ENCODE measurements around the gene CPLANE2.

CPLANE2 gene

DNA sequence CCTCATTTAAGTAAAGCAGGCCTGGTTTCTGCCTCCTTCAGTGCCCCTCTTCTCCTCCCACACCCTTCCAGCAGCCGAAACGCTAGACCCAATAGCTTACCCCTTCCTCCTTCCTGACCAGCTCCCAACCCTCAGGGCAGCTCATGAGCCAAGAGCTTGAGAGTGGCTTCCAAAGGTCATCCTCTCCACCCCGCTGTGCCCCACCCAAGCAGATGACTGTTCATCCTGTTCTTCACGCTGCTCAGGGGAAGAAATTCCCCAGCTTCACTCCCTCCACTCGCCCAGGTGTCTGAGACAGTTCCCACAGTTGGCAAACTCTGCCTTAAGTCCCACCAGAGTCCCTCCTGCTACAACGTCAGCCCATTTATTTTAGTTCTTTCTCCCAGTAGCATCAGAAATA, 48.0 kb downstream of the CPLANE2 start:
- TF ChIP-seq, protein P1, sequence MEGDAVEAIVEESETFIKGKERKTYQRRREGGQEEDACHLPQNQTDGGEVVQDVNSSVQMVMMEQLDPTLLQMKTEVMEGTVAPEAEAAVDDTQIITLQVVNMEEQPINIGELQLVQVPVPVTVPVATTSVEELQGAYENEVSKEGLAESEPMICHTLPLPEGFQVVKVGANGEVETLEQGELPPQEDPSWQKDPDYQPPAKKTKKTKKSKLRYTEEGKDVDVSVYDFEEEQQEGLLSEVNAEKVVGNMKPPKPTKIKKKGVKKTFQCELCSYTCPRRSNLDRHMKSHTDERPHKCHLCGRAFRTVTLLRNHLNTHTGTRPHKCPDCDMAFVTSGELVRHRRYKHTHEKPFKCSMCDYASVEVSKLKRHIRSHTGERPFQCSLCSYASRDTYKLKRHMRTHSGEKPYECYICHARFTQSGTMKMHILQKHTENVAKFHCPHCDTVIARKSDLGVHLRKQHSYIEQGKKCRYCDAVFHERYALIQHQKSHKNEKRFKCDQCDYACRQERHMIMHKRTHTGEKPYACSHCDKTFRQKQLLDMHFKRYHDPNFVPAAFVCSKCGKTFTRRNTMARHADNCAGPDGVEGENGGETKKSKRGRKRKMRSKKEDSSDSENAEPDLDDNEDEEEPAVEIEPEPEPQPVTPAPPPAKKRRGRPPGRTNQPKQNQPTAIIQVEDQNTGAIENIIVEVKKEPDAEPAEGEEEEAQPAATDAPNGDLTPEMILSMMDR (IDR thresholded peaks at IDR 0.05; ENCODE audit: borderline replicate concordance, control extremely low read depth, extremely low read depth, insufficient read depth, missing control alignments): no peak
- DNase-seq (ENCODE audit: low spot score): no peak
- in situ Hi-C loops (cut with MboI; ENCODE audit: low sequenced_read_pairs, unreplicated experiment): loop anchor here (5.0 kb wide), 1 partner anchor 107 kb away; no protein-coding TSS in a partner anchor

DNA sequence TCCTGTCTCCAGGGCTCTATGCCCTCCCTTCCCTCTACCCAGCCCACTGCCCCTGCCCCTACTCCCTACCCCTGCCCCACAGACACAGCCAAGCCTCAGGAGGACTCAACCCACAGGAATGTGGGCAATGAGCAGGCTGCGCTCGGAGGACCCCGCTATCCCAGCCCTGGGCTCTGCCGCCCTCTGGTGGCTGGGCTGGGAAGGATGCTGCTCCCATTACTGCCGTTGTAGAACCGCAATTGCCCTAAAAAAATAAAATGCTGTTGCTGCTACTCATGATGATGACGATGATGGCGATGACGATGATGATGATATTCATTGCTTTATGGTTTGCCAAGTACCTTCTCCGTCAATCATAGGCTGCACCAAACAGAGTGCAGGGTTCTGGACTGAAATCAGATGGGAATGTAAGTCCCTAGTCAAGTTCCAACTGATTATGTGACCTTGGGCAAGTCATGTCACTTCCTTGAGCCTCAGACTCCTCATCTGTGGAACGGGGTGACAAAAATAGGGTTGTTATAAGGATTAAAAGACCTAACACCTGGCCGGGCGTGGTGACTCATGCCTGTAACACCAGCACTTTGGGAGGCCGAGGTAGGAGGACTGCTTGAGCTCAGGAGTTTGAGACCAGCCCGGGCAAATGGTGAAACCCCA, 49.1 kb downstream of the CPLANE2 start:
- DNase-seq (ENCODE audit: low spot score): peak; percentile 89
- in situ Hi-C loops (cut with MboI; ENCODE audit: low sequenced_read_pairs, unreplicated experiment): loop anchor here (5.0 kb wide), 1 partner anchor 106 kb away; no protein-coding TSS in a partner anchor
- TF ChIP-seq, protein P1 (IDR thresholded peaks at IDR 0.05; ENCODE audit: borderline replicate concordance, control extremely low read depth, extremely low read depth, insufficient read depth, missing control alignments): peak; percentile 97

DNA sequence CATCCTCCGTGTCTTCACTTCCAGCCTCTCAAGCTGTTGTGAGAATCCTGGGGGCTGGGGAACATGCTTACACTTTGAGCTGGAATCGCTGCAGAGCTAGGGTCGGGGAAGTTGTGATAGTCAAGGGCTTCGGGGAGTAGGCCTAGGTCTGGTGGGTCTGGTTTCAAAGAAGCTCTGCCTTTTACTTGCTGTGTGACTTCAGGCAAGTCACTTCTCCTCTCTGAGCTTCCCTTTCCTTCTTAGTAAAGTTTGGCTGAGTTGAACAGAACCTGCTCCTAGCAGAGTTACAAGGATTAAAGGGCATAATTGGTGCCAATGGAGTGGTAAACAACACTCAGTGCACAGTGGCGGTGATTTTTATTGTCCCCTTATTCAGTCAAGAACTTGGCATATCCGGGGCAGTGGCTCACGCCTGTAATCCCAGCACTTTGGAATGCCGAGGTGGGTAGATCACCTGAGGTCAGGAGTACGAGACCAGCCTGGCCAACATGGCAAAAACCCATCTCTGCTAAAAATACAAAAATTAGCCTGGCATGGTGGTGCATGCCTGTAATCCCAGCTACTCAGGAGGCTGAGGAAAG, 50.2 kb downstream of the CPLANE2 start:
- TF ChIP-seq, protein P1 (IDR thresholded peaks at IDR 0.05; ENCODE audit: borderline replicate concordance, control extremely low read depth, extremely low read depth, insufficient read depth, missing control alignments): no peak
- DNase-seq (ENCODE audit: low spot score): no peak
- in situ Hi-C loops (cut with MboI; ENCODE audit: low sequenced_read_pairs, unreplicated experiment): loop anchor here (5.0 kb wide), 1 partner anchor 104 kb away; no protein-coding TSS in a partner anchor

DNA sequence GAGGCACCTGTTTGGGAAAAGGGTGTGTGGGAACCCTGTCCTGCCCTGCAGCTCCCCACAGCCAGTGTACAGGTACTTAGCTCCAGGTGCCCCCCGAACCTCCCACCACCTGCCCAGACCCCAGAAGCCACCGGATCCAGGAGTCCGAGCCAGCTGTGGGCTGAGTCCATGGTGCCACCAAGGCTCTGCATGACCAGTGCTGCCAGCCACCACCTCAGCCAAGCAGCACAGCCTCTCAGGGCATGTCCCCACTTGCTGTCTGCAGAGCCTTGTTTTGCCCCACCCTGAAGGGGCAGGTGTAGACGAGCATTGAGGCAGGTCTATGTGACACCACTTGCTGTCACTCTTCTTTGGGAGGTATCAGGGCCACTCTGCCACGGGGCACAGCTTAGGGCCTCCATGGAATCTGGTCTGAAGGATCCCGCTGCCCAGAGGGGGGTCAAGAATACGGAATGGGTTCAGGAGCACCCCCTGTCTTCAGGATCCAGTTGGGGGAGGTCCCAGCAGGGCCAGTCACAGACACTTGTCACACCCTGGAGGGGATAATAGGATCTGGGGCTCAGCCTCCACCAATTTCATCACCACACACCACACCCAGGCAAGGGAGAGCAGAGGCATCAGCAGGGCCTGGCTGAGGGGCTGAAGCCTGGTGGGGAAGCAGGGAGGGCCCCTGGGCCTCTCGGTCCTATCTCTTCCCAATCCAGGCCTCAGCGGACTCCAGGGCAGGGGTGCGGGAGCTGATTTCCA, 52.3 kb downstream of the CPLANE2 start:
- in situ Hi-C loops (cut with MboI; ENCODE audit: low sequenced_read_pairs, unreplicated experiment): loop anchor here (5.0 kb wide), 1 partner anchor 102 kb away; no protein-coding TSS in a partner anchor
- DNase-seq (ENCODE audit: low spot score): no peak
- TF ChIP-seq, protein P1 (IDR thresholded peaks at IDR 0.05; ENCODE audit: borderline replicate concordance, control extremely low read depth, extremely low read depth, insufficient read depth, missing control alignments): no peak

DNA sequence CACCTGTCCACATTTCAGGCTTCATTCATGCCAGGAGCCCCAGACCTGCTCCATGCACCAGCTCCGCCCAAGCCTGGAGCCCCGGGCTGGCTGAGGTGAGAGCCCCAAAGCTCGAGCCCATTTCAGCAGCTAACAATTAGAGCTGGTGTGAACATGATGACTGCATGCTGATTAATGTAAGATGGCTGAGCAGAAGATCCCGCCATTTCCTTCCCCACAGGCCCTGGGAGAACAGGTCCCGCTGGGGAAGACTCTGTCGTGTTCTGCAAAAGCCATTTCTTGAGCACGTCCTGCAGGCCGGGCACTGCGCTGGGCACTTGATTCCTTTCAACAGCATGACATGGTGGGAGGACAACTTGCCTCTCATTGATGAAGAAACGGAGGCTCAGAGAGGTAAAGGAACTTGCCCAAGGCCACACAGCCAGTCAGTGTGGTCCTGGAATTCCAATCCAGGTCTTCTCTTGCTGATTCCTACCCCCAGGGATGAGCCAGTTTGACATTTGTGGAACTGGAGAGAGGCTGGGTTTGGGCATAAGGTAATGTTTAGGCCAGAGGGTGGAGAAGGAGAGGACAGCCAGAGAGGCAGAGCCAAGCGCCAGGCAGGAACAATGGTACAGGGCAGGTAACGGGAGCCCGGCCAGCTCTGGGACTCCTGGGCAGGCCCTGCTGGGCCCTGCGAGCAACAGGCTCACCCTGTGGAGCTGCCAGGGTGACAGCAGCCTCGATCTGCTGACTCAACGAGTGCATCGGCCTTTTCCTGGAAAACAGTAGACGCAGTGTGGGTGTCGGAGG, 53.0 kb downstream of the CPLANE2 start:
- TF ChIP-seq, protein P1 (IDR thresholded peaks at IDR 0.05; ENCODE audit: borderline replicate concordance, control extremely low read depth, extremely low read depth, insufficient read depth, missing control alignments): no peak
- DNase-seq (ENCODE audit: low spot score): no peak
- in situ Hi-C loops (cut with MboI; ENCODE audit: low sequenced_read_pairs, unreplicated experiment): no loop called here

DNA sequence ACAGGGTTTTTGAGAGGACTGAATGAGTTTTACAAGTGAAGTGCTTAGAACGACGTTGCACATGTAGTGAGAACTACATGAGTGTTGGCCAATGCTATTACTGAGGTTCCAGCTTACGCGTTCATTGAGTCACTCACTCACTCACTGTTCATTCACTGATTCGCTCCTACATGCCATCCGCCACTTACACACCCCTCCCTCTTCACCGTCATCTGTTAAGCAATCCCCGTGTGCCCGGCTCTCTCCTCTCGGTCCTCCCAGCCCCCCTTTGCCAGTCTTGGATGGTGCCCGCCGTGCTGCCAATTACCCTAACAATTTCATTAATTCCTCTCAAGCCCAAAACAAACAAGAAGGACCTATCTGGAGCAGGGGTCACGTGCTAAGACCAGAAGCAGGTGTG, 53.8 kb downstream of the CPLANE2 start:
- TF ChIP-seq, protein P1 (IDR thresholded peaks at IDR 0.05; ENCODE audit: borderline replicate concordance, control extremely low read depth, extremely low read depth, insufficient read depth, missing control alignments): no peak
- no peak for DNase-seq (ENCODE audit: low spot score)
- in situ Hi-C loops (cut with MboI; ENCODE audit: low sequenced_read_pairs, unreplicated experiment): no loop called here
